Cardiac muscle cell (in vitro differentiated cells and primary cell): ENCODE measurements around the gene TLE4. TPM values are rescaled to one million over a fixed set of nuclear protein-coding genes. Genes with fewer than 3 reads are reported as not detected.

Source experiments
- DNase-seq, 2 donors: peaks; one replicate each; pipeline versions ENCODE4 v3.0.0 to v3.0.0-alpha.2; 2010 to 2017; ENCODE audit warnings: low read depth in 1 of 2, low spot score in 1 of 2
- H3K27ac ChIP-seq: fragments of 200-600 bp; sonication (generic); 2 replicates; pipeline ENCODE4 v1.5.1; 2016
- H3K27me3 ChIP-seq: fragments of 200-600 bp; sonication (generic); 2 replicates; pipeline ENCODE4 v1.6.0; 2016; ENCODE audit warnings: control low read depth
- H3K36me3 ChIP-seq: fragments of 200-600 bp; sonication (generic); 2 replicates; pipeline ENCODE4 v1.5.1; 2016; ENCODE audit warnings: control low read depth
- H3K4me1 ChIP-seq: fragments of 200-600 bp; sonication (generic); 2 replicates; pipeline ENCODE4 v1.8.1; 2017; ENCODE audit warnings: low read depth, mild to moderate bottlenecking, mixed run types
- H3K4me3 ChIP-seq: fragments of 200-600 bp; sonication (generic); 2 replicates; pipeline ENCODE4 v1.5.1; 2016; ENCODE audit warnings: mild to moderate bottlenecking
- H3K9me3 ChIP-seq: fragments of 200-600 bp; sonication (generic); 2 replicates; pipeline ENCODE4 v1.5.1; 2017; ENCODE audit warnings: low read depth, mild to moderate bottlenecking, control low read depth
- polyA plus RNA-seq: library from polyadenylated mRNA; unstranded; fragments of >200 nt; fragmentation: Nextera tagmentation; extraction: Ambion mirVana; gene quantifications from 2 replicates; pipeline ENCODE4 v1.2.1, GENCODE V29; 2016
- total RNA-seq: library from RNA; depleted of rRNA; stranded (reverse); fragments of >200 nt; gene quantifications from 2 replicates; pipeline ENCODE4 v1.2.3, GENCODE V29; 2016
- TF ChIP-seq, protein P1 (sequence below): IDR thresholded peaks from 2 replicates; pipeline ENCODE4 v1.5.1; 2012; ENCODE audit warnings: low read depth, mild to moderate bottlenecking, low read length

TLE4 gene
- total and polyA plus RNA-seq, 2 experiments from 2014 or later = 9.1 to 11.9 TPM

DNA sequence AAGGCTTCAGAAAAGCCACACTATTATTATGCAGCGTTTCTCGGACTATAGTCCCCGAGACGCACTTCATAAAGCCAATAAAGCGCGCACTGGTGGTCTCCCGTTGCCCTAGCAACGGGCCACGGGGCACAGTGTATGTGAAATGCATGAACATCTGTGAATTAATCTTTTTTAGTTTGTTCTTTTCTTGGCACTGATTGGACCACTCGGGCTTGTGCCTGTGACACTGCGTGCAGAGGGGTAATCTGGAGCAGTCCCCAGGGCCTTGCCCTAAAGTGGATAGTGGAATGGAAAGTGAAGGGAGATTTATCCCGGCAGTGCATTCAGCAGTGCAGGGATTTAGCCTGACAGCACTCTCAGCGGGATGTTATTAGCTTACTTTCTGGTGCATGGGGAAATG is 92.1 kb downstream of the TLE4 start:
- TF ChIP-seq, protein P1, sequence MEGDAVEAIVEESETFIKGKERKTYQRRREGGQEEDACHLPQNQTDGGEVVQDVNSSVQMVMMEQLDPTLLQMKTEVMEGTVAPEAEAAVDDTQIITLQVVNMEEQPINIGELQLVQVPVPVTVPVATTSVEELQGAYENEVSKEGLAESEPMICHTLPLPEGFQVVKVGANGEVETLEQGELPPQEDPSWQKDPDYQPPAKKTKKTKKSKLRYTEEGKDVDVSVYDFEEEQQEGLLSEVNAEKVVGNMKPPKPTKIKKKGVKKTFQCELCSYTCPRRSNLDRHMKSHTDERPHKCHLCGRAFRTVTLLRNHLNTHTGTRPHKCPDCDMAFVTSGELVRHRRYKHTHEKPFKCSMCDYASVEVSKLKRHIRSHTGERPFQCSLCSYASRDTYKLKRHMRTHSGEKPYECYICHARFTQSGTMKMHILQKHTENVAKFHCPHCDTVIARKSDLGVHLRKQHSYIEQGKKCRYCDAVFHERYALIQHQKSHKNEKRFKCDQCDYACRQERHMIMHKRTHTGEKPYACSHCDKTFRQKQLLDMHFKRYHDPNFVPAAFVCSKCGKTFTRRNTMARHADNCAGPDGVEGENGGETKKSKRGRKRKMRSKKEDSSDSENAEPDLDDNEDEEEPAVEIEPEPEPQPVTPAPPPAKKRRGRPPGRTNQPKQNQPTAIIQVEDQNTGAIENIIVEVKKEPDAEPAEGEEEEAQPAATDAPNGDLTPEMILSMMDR = no peak
- no peaks in the 10 kb centered on the region for H3K4me1 ChIP-seq
- no peaks in the 10 kb centered on the region for H3K36me3 ChIP-seq
- DNase-seq = no peak
- no peaks in the 10 kb centered on the region for H3K27me3 ChIP-seq
- no peak overlapping the region for H3K4me3 ChIP-seq
- H3K27ac ChIP-seq = no peak overlapping the region
- no peaks in the 10 kb centered on the region for H3K9me3 ChIP-seq

DNA sequence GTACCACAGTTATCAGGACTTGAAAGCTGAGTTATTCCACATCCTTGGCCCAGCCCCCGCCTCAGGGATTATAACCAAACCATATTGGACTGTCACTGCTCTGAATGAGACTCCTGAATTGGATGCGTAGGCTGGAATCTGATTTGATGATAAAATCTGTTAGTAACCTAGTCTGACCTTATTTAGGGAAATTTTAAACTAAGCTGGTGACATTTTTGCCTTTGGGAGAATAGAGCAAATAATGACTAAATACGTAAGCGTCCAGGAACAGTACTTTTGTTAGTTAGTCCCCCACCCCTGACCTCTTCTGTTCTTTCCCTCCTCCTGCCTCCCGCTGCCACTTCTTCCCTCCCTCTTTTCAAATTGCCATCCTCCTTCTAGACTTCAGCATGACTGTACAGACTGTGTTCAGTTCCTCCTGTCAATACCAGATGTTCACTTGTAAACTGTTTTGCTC is 92.6 kb downstream of the TLE4 start:
- no peak for DNase-seq
- Histone ChIP-seq H3K27ac (no peak overlapping the region), H3K9me3 (no peaks in the 10 kb centered on the region), H3K4me3 (no peak overlapping the region), H3K27me3 (no peaks in the 10 kb centered on the region), H3K4me1 (no peaks in the 10 kb centered on the region), H3K36me3 (no peaks in the 10 kb centered on the region)
- TF ChIP-seq, protein P1 = no peak

DNA sequence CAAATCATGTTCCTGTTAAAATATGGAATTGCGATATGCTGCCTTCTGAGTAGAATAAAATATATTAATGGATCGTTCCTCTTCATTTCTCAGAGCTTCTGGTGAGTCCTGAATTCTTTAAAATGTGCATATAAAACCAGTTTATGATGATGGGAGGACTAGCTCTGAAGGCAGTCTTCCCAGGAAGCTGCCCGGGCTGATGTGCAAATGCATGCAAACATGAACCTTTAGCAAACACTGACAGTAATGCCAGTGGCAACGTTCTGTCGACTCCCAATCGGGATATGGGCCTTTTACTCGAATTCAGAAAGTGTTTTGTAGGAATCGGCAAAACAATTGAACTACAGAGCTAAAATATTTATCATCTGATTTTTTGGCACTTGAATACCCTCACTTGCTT is 93.6 kb downstream of the TLE4 start:
- Histone ChIP-seq H3K27me3 (no peaks in the 10 kb centered on the region), H3K27ac (no peak overlapping the region), H3K9me3 (no peaks in the 10 kb centered on the region), H3K4me3 (no peak overlapping the region), H3K36me3 (no peaks in the 10 kb centered on the region), H3K4me1 (no peaks in the 10 kb centered on the region)
- DNase-seq = no peak
- TF ChIP-seq, protein P1 = no peak

DNA sequence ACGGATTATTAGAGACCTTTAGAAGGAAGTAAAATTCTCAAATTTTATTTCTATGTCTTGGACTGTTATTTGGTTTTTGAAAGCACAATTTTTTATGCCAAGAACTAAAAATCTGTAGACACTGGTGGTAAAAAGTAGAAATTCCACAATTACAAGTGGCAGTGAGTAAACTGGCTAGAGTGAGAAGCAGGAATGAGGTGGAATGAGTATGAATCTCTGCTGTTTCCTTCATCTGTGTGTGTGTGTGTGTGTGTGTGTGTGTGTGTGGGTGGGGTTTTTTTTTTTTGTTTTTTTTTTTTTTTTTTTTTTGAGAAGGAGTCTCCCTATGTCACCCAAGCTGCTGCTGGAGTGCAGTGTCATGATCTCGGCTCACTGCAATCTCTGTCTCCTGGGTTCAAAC is 94.2 kb downstream of the TLE4 start:
- TF ChIP-seq, protein P1 = no peak
- no peaks in the 10 kb centered on the region for H3K9me3 ChIP-seq
- H3K4me3 ChIP-seq = no peak overlapping the region
- no peaks in the 10 kb centered on the region for H3K4me1 ChIP-seq
- no peak for DNase-seq
- no peaks in the 10 kb centered on the region for H3K27me3 ChIP-seq
- no peak overlapping the region for H3K27ac ChIP-seq
- no peaks in the 10 kb centered on the region for H3K36me3 ChIP-seq

DNA sequence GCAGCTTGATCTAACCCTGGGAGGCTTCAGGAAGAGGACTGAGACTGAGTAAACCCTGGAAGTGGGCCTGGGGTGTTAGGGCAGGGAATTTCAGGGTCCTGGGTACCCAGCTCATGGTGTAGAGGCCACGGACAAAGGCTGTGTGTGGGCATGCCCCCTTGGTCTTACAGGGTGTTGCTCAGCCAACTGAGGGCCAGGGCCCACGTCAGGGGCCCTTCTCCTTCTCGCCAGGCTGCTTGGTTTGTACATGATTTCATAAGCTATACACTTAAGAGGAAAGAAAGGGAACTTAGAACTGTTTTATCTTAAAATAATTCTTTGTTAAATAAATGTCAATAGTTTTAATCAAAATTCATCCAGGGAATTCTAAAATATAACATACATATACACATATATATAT is 95.4 kb downstream of the TLE4 start:
- H3K27ac ChIP-seq = no peak overlapping the region
- TF ChIP-seq, protein P1 = no peak
- no peaks in the 10 kb centered on the region for H3K4me1 ChIP-seq
- no peaks in the 10 kb centered on the region for H3K36me3 ChIP-seq
- H3K4me3 ChIP-seq = no peak overlapping the region
- no peaks in the 10 kb centered on the region for H3K9me3 ChIP-seq
- H3K27me3 ChIP-seq = no peaks in the 10 kb centered on the region
- no peak for DNase-seq

DNA sequence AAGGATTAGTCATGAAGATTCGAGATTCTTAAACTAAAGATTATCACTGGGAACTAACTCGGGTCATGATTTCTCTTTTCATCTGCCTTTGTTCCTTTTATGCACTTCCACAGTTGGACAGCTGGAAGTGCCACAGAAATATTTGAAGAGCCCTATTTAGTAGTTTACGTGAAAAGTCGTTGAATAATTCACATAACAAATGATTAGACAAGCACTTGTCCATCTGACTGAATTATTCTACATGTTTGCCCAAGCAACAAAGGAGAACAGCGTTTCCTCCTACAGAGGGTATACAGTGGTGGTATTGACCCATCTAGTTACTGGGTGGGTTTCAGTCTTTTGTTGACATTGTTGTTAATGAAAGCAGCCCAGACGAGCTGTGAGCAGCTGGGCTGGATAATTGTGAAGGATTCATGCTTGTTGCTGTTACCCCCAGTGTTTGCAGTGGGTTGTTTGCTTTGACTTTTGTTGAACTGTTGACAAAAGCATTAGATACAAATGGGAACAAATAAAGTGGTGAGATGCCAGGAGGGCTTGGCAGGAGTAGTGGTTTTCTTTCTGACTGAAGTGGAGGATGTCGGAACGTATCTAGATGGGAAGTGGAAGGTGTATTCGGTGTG is 96.2 kb downstream of the TLE4 start:
- Histone ChIP-seq H3K36me3 (no peaks in the 10 kb centered on the region), H3K4me1 (no peaks in the 10 kb centered on the region), H3K9me3 (no peaks in the 10 kb centered on the region), H3K27ac (no peak overlapping the region), H3K4me3 (no peak overlapping the region), H3K27me3 (no peaks in the 10 kb centered on the region)
- no peak for DNase-seq
- TF ChIP-seq, protein P1 = no peak
